ENCODE measurements around the gene IMMP2L.

Gene IMMP2L

GRCh38 chr7:110929480-110930249, 632.6 kb downstream of the IMMP2L start:
- no peak for DNase-seq (ENCODE audit: low read depth)

- DNase-seq (ENCODE audit: low read depth) = no peak
Measured at GRCh38 chr7:110922906-110923305, 639.4 kb downstream of the IMMP2L start.

GRCh38 chr7:110921595-110922151, 640.6 kb downstream of the IMMP2L start:
- DNase-seq (ENCODE audit: low read depth) = no peak

GRCh38 chr7:110918949-110919548, 643.2 kb downstream of the IMMP2L start:
- DNase-seq (ENCODE audit: low read depth) = no peak

- no peak for DNase-seq (ENCODE audit: low read depth)
Measured at GRCh38 chr7:110914263-110914662, 648.0 kb downstream of the IMMP2L start.

GRCh38 chr7:110911632-110912031, 650.7 kb downstream of the IMMP2L start:
- DNase-seq (ENCODE audit: low read depth) = no peak

GRCh38 chr7:110909117-110909516, 653.2 kb downstream of the IMMP2L start:
- no peak for DNase-seq (ENCODE audit: low read depth)

- DNase-seq (ENCODE audit: low read depth) = no peak
Measured at GRCh38 chr7:110905773-110906566, 656.3 kb downstream of the IMMP2L start.

GRCh38 chr7:110898516-110898915, 663.8 kb downstream of the IMMP2L start:
- DNase-seq (ENCODE audit: low read depth) = no peak

GRCh38 chr7:110897538-110897937, 664.8 kb downstream of the IMMP2L start:
- DNase-seq (ENCODE audit: low read depth) = no peak

- no peak for DNase-seq (ENCODE audit: low read depth)
Measured at GRCh38 chr7:110894111-110894510, 668.2 kb downstream of the IMMP2L start.

GRCh38 chr7:110891197-110891596, 671.1 kb downstream of the IMMP2L start:
- no peak for DNase-seq (ENCODE audit: low read depth)

GRCh38 chr7:110890101-110890500, 672.2 kb downstream of the IMMP2L start:
- no peak for DNase-seq (ENCODE audit: low read depth)

- no peak for DNase-seq (ENCODE audit: low read depth)
Measured at GRCh38 chr7:110889335-110889734, 673.0 kb downstream of the IMMP2L start.

GRCh38 chr7:110888641-110889040, 673.7 kb downstream of the IMMP2L start:
- DNase-seq (ENCODE audit: low read depth) = no peak

- no peak for DNase-seq (ENCODE audit: low read depth)
Measured at GRCh38 chr7:110885474-110885873, 676.8 kb downstream of the IMMP2L start.

- DNase-seq (ENCODE audit: low read depth) = no peak
Measured at GRCh38 chr7:110881721-110882120, 680.6 kb downstream of the IMMP2L start.

- no peak for DNase-seq (ENCODE audit: low read depth)
Measured at GRCh38 chr7:110880971-110881370, 681.3 kb downstream of the IMMP2L start.

- no peak for DNase-seq (ENCODE audit: low read depth)
Measured at GRCh38 chr7:110877016-110877415, 685.3 kb downstream of the IMMP2L start.

GRCh38 chr7:110875346-110875745, 686.9 kb downstream of the IMMP2L start:
- DNase-seq (ENCODE audit: low read depth) = no peak

GRCh38 chr7:110871856-110872255, 690.4 kb downstream of the IMMP2L start:
- DNase-seq (ENCODE audit: low read depth) = no peak

GRCh38 chr7:110870926-110871325, 691.4 kb downstream of the IMMP2L start:
- DNase-seq (ENCODE audit: low read depth) = no peak

- no peak for DNase-seq (ENCODE audit: low read depth)
Measured at GRCh38 chr7:110868458-110868857, 693.8 kb downstream of the IMMP2L start.

All from stimulated activated CD8-positive, alpha-beta memory T cell treated with anti-CD3 and anti-CD28 coated beads, Interleukin-12 subunit alpha, Interleukin-12 subunit beta, amount 100 ng/mL, for 4 hours (primary cell).